ENCODE measurements around the gene ZAP70. TPM values are rescaled to one million over a fixed set of nuclear protein-coding genes. Genes with fewer than 3 reads are reported as not detected.

The ZAP70 gene
- total and polyA plus RNA-seq, 10 of the 15 experiments (the other 5 are each of a cell fraction or from before 2014, with no cell fraction given) = 0.18 to 2.9 (median 1.2) TPM; not detected in 1

DNA sequence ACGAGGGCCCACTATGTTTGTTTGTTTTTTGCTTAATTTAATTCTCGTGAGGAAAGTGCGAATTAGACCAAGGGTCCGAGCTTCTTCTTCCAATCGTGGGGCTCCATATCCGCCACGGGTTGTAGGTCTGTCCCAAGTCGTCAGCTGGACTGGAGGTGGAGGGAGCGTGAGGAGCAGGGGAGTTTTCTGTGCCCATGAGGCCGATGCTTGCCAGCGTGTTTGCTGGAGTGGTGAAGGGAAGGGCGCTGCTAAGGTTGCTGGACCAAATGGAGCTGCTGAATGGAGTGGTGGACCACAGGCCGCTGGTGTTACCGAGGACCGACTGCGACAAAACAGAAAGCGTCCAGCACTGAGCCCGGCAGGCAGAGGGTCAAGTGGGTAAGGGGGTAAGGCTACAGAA is 43.7 kb downstream of the ZAP70 start (continued):
- TF ChIP-seq, protein P1, sequence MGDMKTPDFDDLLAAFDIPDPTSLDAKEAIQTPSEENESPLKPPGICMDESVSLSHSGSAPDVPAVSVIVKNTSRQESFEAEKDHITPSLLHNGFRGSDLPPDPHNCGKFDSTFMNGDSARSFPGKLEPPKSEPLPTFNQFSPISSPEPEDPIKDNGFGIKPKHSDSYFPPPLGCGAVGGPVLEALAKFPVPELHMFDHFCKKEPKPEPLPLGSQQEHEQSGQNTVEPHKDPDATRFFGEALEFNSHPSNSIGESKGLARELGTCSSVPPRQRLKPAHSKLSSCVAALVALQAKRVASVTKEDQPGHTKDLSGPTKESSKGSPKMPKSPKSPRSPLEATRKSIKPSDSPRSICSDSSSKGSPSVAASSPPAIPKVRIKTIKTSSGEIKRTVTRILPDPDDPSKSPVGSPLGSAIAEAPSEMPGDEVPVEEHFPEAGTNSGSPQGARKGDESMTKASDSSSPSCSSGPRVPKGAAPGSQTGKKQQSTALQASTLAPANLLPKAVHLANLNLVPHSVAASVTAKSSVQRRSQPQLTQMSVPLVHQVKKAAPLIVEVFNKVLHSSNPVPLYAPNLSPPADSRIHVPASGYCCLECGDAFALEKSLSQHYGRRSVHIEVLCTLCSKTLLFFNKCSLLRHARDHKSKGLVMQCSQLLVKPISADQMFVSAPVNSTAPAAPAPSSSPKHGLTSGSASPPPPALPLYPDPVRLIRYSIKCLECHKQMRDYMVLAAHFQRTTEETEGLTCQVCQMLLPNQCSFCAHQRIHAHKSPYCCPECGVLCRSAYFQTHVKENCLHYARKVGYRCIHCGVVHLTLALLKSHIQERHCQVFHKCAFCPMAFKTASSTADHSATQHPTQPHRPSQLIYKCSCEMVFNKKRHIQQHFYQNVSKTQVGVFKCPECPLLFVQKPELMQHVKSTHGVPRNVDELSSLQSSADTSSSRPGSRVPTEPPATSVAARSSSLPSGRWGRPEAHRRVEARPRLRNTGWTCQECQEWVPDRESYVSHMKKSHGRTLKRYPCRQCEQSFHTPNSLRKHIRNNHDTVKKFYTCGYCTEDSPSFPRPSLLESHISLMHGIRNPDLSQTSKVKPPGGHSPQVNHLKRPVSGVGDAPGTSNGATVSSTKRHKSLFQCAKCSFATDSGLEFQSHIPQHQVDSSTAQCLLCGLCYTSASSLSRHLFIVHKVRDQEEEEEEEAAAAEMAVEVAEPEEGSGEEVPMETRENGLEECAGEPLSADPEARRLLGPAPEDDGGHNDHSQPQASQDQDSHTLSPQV (IDR thresholded peaks at IDR 0.05) = no peak
- TF ChIP-seq YY1 (IDR thresholded peaks at IDR 0.05; ENCODE audit: low read depth, low read length) (no peak), DPF2 (IDR thresholded peaks at IDR 0.05) (no peak), HDAC2 (IDR thresholded peaks at IDR 0.05) (no peak), ASH2L (IDR thresholded peaks at IDR 0.05; ENCODE audit: borderline replicate concordance, low read depth) (no peak), RB1 (IDR thresholded peaks at IDR 0.05; ENCODE audit: borderline replicate concordance) (no peak), SKIL (IDR thresholded peaks at IDR 0.05; ENCODE audit: low read depth, poor library complexity, severe bottlenecking) (no peak)
